Stimulated activated CD4-positive, alpha-beta T cell treated with anti-CD3 and anti-CD28 coated beads, Interleukin-4, amount 100 ng/mL, for 1 hour (primary cell): ENCODE results near the gene EBLN2.

Experiments
- DNase-seq: peaks from one replicate; pipeline ENCODE4 v3.0.0-alpha.2; 2020

Gene EBLN2

GRCh38 chr3:73061416-73061815 is at the start of gene EBLN2:
EBLN2 (plus strand) TSS chr3:73061659; CDS start chr3:73062082, 423 bp downstream.
- no peak for DNase-seq

GRCh38 chr3:73018298-73018697 is 43.2 kb upstream of the EBLN2 start:
- no peak for DNase-seq

- DNase-seq: no peak
Observed at GRCh38 chr3:73018790-73019441, 42.5 kb upstream of the EBLN2 start.

- no peak for DNase-seq
Observed at GRCh38 chr3:73021301-73021835, 40.1 kb upstream of the EBLN2 start.

- DNase-seq: no peak
Observed at GRCh38 chr3:73024836-73025235, 36.6 kb upstream of the EBLN2 start.

GRCh38 chr3:73026111-73026759 is 35.2 kb upstream of the EBLN2 start:
- DNase-seq: no peak

GRCh38 chr3:73026760-73027113 is 34.7 kb upstream of the EBLN2 start:
- no peak for DNase-seq

- no peak for DNase-seq
Observed at GRCh38 chr3:73028803-73029202, 32.7 kb upstream of the EBLN2 start.

- DNase-seq: no peak
Observed at GRCh38 chr3:73029321-73029796, 32.1 kb upstream of the EBLN2 start.

- no peak for DNase-seq
Observed at GRCh38 chr3:73030073-73030597, 31.3 kb upstream of the EBLN2 start.

GRCh38 chr3:73031573-73032103 is 29.8 kb upstream of the EBLN2 start:
- DNase-seq: no peak

- no peak for DNase-seq
Observed at GRCh38 chr3:73036694-73037591, 24.5 kb upstream of the EBLN2 start.

- no peak for DNase-seq
Observed at GRCh38 chr3:73041537-73041936, 19.9 kb upstream of the EBLN2 start.

GRCh38 chr3:73043414-73043813 is 18.0 kb upstream of the EBLN2 start:
- no peak for DNase-seq

GRCh38 chr3:73045391-73045790 is 16.1 kb upstream of the EBLN2 start:
- no peak for DNase-seq

- DNase-seq: no peak
Observed at GRCh38 chr3:73046195-73046594, 15.3 kb upstream of the EBLN2 start.

GRCh38 chr3:73049319-73049718 is 12.1 kb upstream of the EBLN2 start:
- DNase-seq: no peak

GRCh38 chr3:73052857-73053256 is 8.6 kb upstream of the EBLN2 start:
- DNase-seq: no peak

- DNase-seq: no peak
Observed at GRCh38 chr3:73055583-73055982, 5.9 kb upstream of the EBLN2 start.

GRCh38 chr3:73056014-73056844 is 5.2 kb upstream of the EBLN2 start:
- DNase-seq: no peak

GRCh38 chr3:73056845-73057150 is 4.7 kb upstream of the EBLN2 start:
- DNase-seq: no peak

GRCh38 chr3:73060302-73060723 is 1.1 kb upstream of the EBLN2 start:
- no peak for DNase-seq
